AG10803 (cell line): Measurements from ENCODE around the gene GFM2.

Source experiments
- DNase-seq: peaks from one replicate; pipeline ENCODE4 v3.0.0; 2010; ENCODE audit warnings: low read depth
- H3K4me3 ChIP-seq: 2 replicates; pipeline ENCODE4 v1.5.1; 2011; ENCODE audit warnings: mild to moderate bottlenecking, low read length, control low read depth
- TF ChIP-seq, protein P1 (sequence below): conservative IDR thresholded peaks from 2 replicates; pipeline ENCODE4 v1.5.1; 2011; ENCODE audit warnings: mild to moderate bottlenecking, low read length, control low read depth, inconsistent platforms

GFM2 gene

DNA sequence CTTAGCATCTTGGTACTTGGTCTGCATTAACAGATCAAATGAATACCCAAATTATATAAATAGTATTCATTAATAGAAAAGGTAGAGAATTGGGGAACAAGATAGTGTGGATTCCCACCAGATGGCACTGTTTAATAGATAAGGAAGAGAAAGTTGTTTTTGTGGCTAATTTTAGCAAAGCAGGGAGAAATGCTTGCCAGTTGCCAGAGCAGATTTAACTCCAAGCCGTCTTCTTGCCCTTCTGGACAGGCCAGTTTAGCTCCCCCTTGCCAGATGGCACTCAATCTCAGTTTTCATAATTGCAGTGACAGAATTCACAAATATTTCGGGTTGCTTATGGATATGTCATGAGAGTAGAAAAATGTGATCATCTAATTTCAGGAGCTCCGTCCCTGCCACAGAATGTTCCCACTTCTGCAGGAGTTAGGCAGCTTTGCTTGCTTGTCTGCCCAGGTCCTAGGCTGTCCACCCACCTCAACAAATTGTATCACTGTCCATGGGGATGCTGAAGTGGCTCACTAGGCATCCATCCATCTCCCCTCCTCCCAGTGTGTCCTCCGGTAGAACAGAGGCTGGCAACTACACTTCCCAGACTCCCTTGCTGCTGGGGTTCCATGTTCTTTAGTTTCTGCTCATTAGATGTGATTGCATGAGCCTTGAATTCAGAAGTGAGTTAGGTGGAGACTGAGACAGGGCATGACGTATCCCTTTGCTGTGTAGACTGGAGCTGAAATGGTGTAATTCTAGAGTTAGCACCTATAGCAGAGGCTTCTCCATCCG is 93.7 kb downstream of the GFM2 start:
- TF ChIP-seq, protein P1, sequence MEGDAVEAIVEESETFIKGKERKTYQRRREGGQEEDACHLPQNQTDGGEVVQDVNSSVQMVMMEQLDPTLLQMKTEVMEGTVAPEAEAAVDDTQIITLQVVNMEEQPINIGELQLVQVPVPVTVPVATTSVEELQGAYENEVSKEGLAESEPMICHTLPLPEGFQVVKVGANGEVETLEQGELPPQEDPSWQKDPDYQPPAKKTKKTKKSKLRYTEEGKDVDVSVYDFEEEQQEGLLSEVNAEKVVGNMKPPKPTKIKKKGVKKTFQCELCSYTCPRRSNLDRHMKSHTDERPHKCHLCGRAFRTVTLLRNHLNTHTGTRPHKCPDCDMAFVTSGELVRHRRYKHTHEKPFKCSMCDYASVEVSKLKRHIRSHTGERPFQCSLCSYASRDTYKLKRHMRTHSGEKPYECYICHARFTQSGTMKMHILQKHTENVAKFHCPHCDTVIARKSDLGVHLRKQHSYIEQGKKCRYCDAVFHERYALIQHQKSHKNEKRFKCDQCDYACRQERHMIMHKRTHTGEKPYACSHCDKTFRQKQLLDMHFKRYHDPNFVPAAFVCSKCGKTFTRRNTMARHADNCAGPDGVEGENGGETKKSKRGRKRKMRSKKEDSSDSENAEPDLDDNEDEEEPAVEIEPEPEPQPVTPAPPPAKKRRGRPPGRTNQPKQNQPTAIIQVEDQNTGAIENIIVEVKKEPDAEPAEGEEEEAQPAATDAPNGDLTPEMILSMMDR, result peak; percentile 58
- peak overlapping the region; percentile 31 for H3K4me3 ChIP-seq
- DNase-seq, result peak; percentile 63

DNA sequence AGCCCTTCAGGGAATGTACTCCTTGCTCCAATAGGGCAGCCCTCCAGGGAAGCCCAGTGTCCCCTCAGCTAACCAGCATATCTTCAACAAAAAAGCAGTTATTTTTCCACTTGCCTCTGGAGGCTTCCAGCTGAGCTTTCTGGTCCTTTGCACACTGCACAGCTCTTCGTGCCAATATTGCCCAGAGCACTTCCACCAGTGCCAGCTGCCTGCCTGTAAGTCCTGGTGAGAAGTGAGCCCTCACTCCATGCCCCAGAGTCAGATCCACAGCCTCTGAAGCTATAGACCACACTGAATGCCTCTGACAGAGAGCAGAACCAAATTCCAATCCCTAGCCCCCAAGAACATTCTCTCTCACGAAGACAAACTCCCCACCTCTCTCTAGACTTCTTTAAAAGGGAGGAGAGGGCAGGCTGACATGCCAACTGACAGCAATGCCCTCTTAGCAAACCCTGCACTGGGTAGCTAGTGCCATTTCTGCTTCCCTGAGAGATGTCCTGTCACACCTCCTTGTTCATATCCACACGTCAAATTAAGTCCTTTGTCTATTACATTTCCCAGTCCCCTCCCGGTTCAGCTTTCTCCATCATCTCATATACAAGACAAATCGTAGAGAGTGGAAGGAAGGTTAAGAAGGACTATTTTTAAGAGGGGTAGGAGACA is 94.6 kb downstream of the GFM2 start:
- TF ChIP-seq, protein P1, result no peak
- DNase-seq, result no peak
- no peak overlapping the region for H3K4me3 ChIP-seq
